Esophagus mucosa (tissue), 1 donor: ENCODE measurements around the gene LYPD4. TPM values are rescaled to one million over a fixed set of nuclear protein-coding genes. Genes with fewer than 3 reads are reported as not detected.
"Not testable (repeated sequence)": the region's sequence is repeated elsewhere in the genome, so short reads cannot be mapped to it uniquely, and the experiment has no call there.

Experiments used
- ATAC-seq: fragments of 200-7000 bp; cut with Tn5 transposase; one replicate; pipeline ENCODE4 v1.9.1; 2020
- total RNA-seq: library from RNA; stranded (reverse); gene quantifications from one replicate; pipeline ENCODE4 v1.2.4, GENCODE V29; 2023
- donor health status: DM: yes; HTN: yes; CAD: no.

LYPD4 gene
- total RNA-seq, 1 donor from 2014 or later: not detected

GRCh38 chr19:41799444-41800000 lies 45.0 kb downstream of the LYPD4 start:
- ATAC-seq: peak; percentile 96

- no peak for ATAC-seq
Measured at GRCh38 chr19:41796901-41797300, 47.6 kb downstream of the LYPD4 start.

GRCh38 chr19:41796362-41796761 lies 48.1 kb downstream of the LYPD4 start, which contains the start of gene CEACAM3:
Gene CEACAM3 (plus strand): TSS chr19:41796587. CDS start chr19:41796678, 91 bp downstream.
- ATAC-seq: no peak

- peak; percentile 59 for ATAC-seq
Measured at GRCh38 chr19:41795031-41795461, 49.4 kb downstream of the LYPD4 start.

- no peak for ATAC-seq
Measured at GRCh38 chr19:41793414-41793727, 51.1 kb downstream of the LYPD4 start.

- ATAC-seq: peak; percentile 28
Measured at GRCh38 chr19:41792513-41793413, 51.7 kb downstream of the LYPD4 start.

GRCh38 chr19:41789053-41789452 lies 55.4 kb downstream of the LYPD4 start:
- ATAC-seq: not testable (repeated sequence)

GRCh38 chr19:41788518-41788917 lies 56.0 kb downstream of the LYPD4 start:
- ATAC-seq: not testable (repeated sequence)

Other genes with a start within 250 kb of the LYPD4 start
- 0.24 TPM for gene CEACAM4, start 217.6 kb downstream of the LYPD4 start, total RNA-seq
- 71.9 TPM for gene CEACAM7, start 156.4 kb downstream of the LYPD4 start, total RNA-seq
- gene CEACAM5, start 136.1 kb downstream of the LYPD4 start, total RNA-seq: 369 TPM
- 268 TPM for gene CEACAM6, start 89.2 kb downstream of the LYPD4 start, total RNA-seq
- gene CEACAM3, start 48.1 kb downstream of the LYPD4 start, total RNA-seq: not detected
- not detected for gene DMRTC2, start 359 bp upstream of the LYPD4 start, total RNA-seq
- 2,011 TPM for gene RPS19, start 15.6 kb upstream of the LYPD4 start, total RNA-seq
- gene CD79A, start 32.6 kb upstream of the LYPD4 start, total RNA-seq: 2.6 TPM
- 53.9 TPM for gene ARHGEF1, start 38.5 kb upstream of the LYPD4 start, total RNA-seq
- gene ERFL, start 83.8 kb upstream of the LYPD4 start, total RNA-seq: not detected
- 67.9 TPM for gene RABAC1, start 114.6 kb upstream of the LYPD4 start, total RNA-seq
- gene ATP1A3, start 149.5 kb upstream of the LYPD4 start, total RNA-seq: 0.32 TPM
- gene GRIK5, start 225.5 kb upstream of the LYPD4 start, total RNA-seq: 0.32 TPM
- 9.7 TPM for gene ZNF574, start 231.5 kb upstream of the LYPD4 start, total RNA-seq